Colonic mucosa (tissue), 4 donors: ENCODE data around the gene CFAP46. TPM values are rescaled to one million over a fixed set of nuclear protein-coding genes. Genes with fewer than 3 reads are reported as not detected.

Experiments used
- DNase-seq: peaks from one replicate; pipeline ENCODE4 v3.0.0-alpha.2; 2020
- H3K27ac ChIP-seq: fragments of 200-600 bp; one replicate; pipeline ENCODE4 v1.8.0; 2021
- H3K27me3 ChIP-seq: fragments of 200-600 bp; one replicate; pipeline ENCODE4 v1.8.0; 2021
- H3K36me3 ChIP-seq: fragments of 200-600 bp; one replicate; pipeline ENCODE4 v1.8.0; 2021
- H3K4me1 ChIP-seq: fragments of 200-600 bp; one replicate; pipeline ENCODE4 v1.8.0; 2021; ENCODE audit warnings: mild to moderate bottlenecking
- H3K4me3 ChIP-seq: fragments of 200-600 bp; one replicate; pipeline ENCODE4 v1.8.0; 2021
- H3K9ac ChIP-seq, 2 donors: one replicate each; pipeline ENCODE4 v1.7.0; 2013; ENCODE audit warnings: control low read depth in 2 of 2, low read depth in 2 of 2, low read length in 2 of 2
- H3K9me3 ChIP-seq: fragments of 200-600 bp; one replicate; pipeline ENCODE4 v1.8.0; 2021
- CTCF ChIP-seq: fragments of 200-600 bp; IDR thresholded peaks from one replicate; pipeline ENCODE4 v1.8.0; 2022; ENCODE audit warnings: antibody characterized with exemption, mild to moderate bottlenecking
- intact Hi-C: fragments of 100-400 bp; cut with DNase I; formaldehyde crosslinking; loops from one replicate; pipeline ENCODE4 v1.14.1; 2022
- total RNA-seq, 2 donors: library from RNA; stranded (reverse); fragmentation: NEBNext Ultra II Directional in 1 of 2; extraction: Animal tissue kit (Norgen Biotek cat#: 25700) in 1 of 2; gene quantifications; one replicate each; pipeline ENCODE4 v1.2.1, GENCODE V29; 2021
- donor health status: healthy.
- donor health status: DM: no; HTN: no; CAD: no.
- donor health status: DM: no; HTN: no; CAD: no.

The CFAP46 gene
- total RNA-seq, 2 donors from 2014 or later: 0.13 TPM; not detected in 1

DNA sequence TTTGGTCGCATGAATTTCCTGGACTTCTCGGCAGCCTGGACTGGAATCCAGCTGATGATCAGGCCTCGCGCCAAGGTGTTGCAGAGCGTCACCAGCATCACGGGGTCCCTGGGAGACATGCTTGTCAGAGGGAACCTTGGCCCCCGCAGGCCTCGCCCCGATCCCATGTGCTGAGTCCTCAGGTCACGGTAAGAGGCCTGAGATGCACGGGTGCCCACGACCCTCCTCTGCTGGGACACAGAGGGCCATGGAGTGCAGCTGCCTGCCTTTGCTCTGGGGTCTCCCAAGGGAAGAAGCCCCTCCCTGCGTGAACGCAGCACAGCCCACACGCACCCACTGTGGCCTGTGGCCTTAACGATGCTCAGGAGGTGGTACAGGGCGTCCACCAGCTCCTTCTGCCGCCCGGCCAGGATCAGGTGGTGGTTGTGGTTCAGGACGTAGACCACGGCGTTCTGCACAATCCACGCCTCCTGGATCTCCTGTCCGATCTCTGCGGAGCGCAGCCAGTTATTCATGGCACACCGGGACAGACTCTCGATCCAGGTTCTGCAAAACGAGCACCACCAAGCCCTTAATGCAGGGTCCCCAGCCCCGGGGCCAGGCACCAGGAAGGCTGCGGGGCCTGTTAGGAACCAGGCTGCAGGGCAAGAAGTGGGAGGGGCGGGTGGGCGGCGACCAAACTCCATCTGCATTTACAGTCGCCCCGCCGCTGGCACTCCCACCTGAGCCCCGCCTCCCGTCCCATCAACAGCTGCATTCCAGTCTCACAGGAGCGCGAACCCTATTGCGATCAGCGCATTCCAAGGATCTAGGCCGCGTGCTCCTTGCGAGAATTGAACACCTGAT is 29.4 kb downstream of the CFAP46 start:
- intact Hi-C loops: no loop called here

GRCh38 chr10:132912225-132912712 is 30.1 kb downstream of the CFAP46 start:
- intact Hi-C loops: no loop called here
- Histone ChIP-seq H3K36me3 (no peaks in the 10 kb centered on the region), H3K27me3 (no peaks in the 10 kb centered on the region), H3K9ac (no peak overlapping the region), H3K27ac (no peak overlapping the region), H3K4me3 (no peak overlapping the region), H3K4me1 (no peaks in the 10 kb centered on the region), H3K9me3 (no peaks in the 10 kb centered on the region)
- TF ChIP-seq CTCF: no peak
- DNase-seq: no peak

More for the DNA sequence above, 29.4 kb downstream of the CFAP46 start:
- no peak overlapping the region for H3K9ac ChIP-seq
- no peaks in the 10 kb centered on the region for H3K36me3 ChIP-seq
- no peaks in the 10 kb centered on the region for H3K27me3 ChIP-seq
- no peak overlapping the region for H3K4me3 ChIP-seq
- no peaks in the 10 kb centered on the region for H3K4me1 ChIP-seq
- no peaks in the 10 kb centered on the region for H3K9me3 ChIP-seq
- no peak for TF ChIP-seq CTCF
- no peak overlapping the region for H3K27ac ChIP-seq
- DNase-seq: no peak

DNA sequence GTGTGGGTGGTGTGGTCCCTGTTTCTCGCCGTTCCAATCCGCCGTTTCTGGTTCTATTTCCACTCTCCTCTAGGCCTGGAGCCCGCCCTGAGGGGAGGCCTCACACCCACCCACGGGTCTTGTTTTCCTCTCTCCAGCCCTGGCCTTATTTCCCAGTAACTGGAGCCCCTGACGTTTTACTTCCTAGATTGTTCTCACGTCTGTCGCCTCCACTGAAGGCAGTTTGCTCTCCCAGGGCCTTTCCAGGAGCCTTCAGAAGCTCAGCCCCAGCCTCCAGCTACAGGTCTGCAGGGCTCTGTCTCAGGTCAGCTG is 30.6 kb downstream of the CFAP46 start:
- Histone ChIP-seq H3K36me3 (no peaks in the 10 kb centered on the region), H3K4me3 (no peak overlapping the region), H3K9ac (no peak overlapping the region), H3K27me3 (no peaks in the 10 kb centered on the region), H3K27ac (no peak overlapping the region), H3K4me1 (no peaks in the 10 kb centered on the region), H3K9me3 (no peaks in the 10 kb centered on the region)
- intact Hi-C loops: no loop called here
- no peak for DNase-seq
- no peak for TF ChIP-seq CTCF

- intact Hi-C loops: no loop called here
- DNase-seq: no peak
- Histone ChIP-seq H3K27me3 (no peaks in the 10 kb centered on the region), H3K27ac (no peak overlapping the region), H3K4me1 (no peaks in the 10 kb centered on the region), H3K9ac (no peak overlapping the region), H3K36me3 (no peaks in the 10 kb centered on the region), H3K4me3 (no peak overlapping the region), H3K9me3 (no peaks in the 10 kb centered on the region)
- no peak for TF ChIP-seq CTCF
Measured at GRCh38 chr10:132910901-132911785, 31.2 kb downstream of the CFAP46 start.

DNA sequence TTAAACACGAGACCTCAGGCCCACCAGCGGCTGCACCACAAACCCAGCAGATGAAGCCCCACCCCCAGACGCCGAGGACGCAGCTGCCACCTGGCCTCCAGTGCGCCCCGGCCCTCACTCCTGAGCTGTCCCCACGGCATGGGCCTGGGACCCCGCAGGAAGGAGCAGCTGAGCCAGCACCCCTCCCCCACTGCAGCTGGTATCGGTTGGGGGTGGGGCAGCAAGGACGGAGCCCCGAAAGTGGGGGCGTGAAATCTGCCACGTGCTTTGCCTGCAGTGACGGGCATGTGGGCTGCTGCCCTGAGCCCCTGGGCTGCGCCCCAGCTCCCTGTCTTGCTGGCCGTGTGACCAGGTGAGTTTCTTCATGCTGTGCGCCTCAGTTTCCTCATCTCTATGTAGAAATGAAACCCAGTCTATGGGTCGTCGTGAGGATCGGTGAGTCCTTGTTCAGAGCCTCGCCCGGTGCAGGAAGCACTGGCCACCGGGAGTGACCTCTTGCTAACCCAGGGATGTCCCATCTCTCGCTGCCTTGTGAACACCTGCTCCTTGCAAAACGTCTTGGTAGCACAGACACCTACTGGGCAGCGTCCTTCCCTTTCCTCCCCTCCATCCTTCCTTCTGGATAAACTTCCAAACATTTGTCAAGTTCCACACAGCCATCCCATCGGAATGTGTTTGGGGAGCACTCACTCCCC is 32.0 kb downstream of the CFAP46 start:
- H3K36me3 ChIP-seq: no peaks in the 10 kb centered on the region
- H3K27ac ChIP-seq: no peak overlapping the region
- TF ChIP-seq CTCF: no peak
- no peaks in the 10 kb centered on the region for H3K9me3 ChIP-seq
- intact Hi-C loops: no loop called here
- H3K9ac ChIP-seq: no peak overlapping the region
- H3K27me3 ChIP-seq: no peaks in the 10 kb centered on the region
- H3K4me1 ChIP-seq: no peaks in the 10 kb centered on the region
- DNase-seq: no peak
- H3K4me3 ChIP-seq: no peak overlapping the region
